ENCODE results near the gene STIP1.

Gene STIP1

GRCh38 chr11:64198511-64198910 is 12.5 kb downstream of the STIP1 start:
- DNase-seq: no peak

- no peak for DNase-seq
These were observed 15.6 kb downstream of the STIP1 start for GRCh38 chr11:64201543-64201942.

GRCh38 chr11:64202992-64203391 is 17.0 kb downstream of the STIP1 start:
- no peak for DNase-seq

- DNase-seq: no peak
These were observed 17.6 kb downstream of the STIP1 start for GRCh38 chr11:64203421-64204079.

- no peak for DNase-seq
These were observed 18.1 kb downstream of the STIP1 start for GRCh38 chr11:64204080-64204440.

- DNase-seq: peak in 12 of 14 donors; percentile 19 to 71 (median 46)
These were observed 18.6 kb downstream of the STIP1 start for GRCh38 chr11:64204464-64204989.

GRCh38 chr11:64206457-64207255 is 20.7 kb downstream of the STIP1 start, which contains the start of gene FERMT3:
Gene FERMT3 (plus strand): TSS chr11:64206721. CDS start chr11:64207365, 644 bp downstream.
- peak in 5 of 14 donors; percentile 14 to 50 (median 35) for DNase-seq

GRCh38 chr11:64207256-64208085 is 21.5 kb downstream of the STIP1 start:
- DNase-seq: peak in 5 of 14 donors; percentile 30 to 52 (median 39)

- no peak for DNase-seq
These were observed 22.3 kb downstream of the STIP1 start for GRCh38 chr11:64208086-64208795.

- DNase-seq: peak in 4 of 14 donors; percentile 21 to 51 (median 44)
These were observed 23.0 kb downstream of the STIP1 start for GRCh38 chr11:64208796-64209562.

- DNase-seq: no peak
These were observed 23.5 kb downstream of the STIP1 start for GRCh38 chr11:64209563-64209843.

GRCh38 chr11:64210301-64211020 is 24.5 kb downstream of the STIP1 start:
- DNase-seq: peak in 1 of 14 donors; percentile 29

- no peak for DNase-seq
These were observed 25.4 kb downstream of the STIP1 start for GRCh38 chr11:64211181-64211872.

GRCh38 chr11:64216879-64217278 is 30.9 kb downstream of the STIP1 start:
- DNase-seq: no peak

GRCh38 chr11:64218628-64219353 is 32.8 kb downstream of the STIP1 start:
- DNase-seq: no peak

GRCh38 chr11:64219354-64219684 is 33.3 kb downstream of the STIP1 start:
- DNase-seq: no peak

GRCh38 chr11:64219755-64220154 is 33.8 kb downstream of the STIP1 start:
- no peak for DNase-seq

GRCh38 chr11:64220271-64220670 is 34.3 kb downstream of the STIP1 start:
- DNase-seq: no peak

- DNase-seq: no peak
These were observed 34.8 kb downstream of the STIP1 start for GRCh38 chr11:64220798-64221197.

GRCh38 chr11:64222651-64223000 is 36.7 kb downstream of the STIP1 start:
- DNase-seq: no peak

Measured in C1 segment of cervical spinal cord (tissue), 14 donors.